NK-92 treated with Interleukin-12 subunit alpha and Interleukin-12 subunit beta, amount 100 ng/mL, for 24 hours (cell line): ENCODE results near the gene POMC.
"Not testable (repeated sequence)": the region's sequence is repeated elsewhere in the genome, so short reads cannot be mapped to it uniquely, and the experiment has no call there.

Source experiments
- DNase-seq: peaks from one replicate; lab custom pipeline; 2025; lab: John Stamatoyannopoulos, UW

Gene POMC

DNA sequence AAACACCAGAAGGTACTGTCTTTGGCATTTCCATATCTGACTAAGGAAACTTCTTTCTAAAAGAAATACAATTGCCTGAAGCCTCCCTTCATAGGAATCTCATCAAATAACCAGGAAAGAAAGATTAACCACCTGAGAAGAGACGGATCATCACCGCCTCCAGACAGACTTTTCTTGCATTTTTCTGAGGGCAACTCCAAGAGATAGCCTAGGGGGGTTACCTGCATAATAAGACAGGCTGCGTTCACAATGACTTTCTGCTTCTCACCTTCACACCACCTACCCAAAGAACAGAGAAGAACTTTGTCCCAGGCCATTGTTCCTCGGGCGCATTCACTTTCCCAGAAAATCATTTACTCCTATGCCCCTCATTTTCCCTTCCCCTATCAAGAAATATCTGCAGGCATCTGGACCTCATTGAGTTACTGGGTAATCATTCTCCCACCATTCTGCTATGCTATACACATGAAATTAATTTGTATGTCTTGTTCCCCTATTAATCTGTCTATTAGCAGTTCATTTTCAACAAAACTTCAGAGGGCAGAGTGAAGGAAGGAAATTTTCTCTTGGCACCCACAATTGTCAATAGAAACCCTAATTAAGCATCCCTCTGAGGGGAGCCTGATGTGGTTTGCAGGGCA is 8.3 kb upstream of the POMC start:
- DNase-seq = no peak

DNA sequence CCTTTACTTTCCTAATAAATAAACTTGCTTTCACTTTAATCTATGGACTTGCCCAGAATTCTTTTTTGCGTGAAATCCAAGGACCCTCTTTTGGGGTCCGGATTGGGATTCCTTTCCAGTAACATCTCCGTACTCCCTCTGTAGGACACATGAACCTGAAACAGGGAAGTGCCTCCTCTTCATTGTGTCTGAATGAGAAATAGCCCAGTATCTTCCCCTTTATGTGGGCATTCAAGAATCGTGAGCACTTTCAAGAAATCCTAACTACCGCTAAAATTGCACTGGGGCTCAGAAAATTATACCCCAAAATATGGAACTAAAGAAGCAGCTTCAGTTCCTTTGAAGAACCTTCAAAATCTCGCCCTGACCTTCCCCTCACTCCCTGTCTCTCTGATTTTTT is 7.8 kb upstream of the POMC start:
- no peak for DNase-seq

DNA sequence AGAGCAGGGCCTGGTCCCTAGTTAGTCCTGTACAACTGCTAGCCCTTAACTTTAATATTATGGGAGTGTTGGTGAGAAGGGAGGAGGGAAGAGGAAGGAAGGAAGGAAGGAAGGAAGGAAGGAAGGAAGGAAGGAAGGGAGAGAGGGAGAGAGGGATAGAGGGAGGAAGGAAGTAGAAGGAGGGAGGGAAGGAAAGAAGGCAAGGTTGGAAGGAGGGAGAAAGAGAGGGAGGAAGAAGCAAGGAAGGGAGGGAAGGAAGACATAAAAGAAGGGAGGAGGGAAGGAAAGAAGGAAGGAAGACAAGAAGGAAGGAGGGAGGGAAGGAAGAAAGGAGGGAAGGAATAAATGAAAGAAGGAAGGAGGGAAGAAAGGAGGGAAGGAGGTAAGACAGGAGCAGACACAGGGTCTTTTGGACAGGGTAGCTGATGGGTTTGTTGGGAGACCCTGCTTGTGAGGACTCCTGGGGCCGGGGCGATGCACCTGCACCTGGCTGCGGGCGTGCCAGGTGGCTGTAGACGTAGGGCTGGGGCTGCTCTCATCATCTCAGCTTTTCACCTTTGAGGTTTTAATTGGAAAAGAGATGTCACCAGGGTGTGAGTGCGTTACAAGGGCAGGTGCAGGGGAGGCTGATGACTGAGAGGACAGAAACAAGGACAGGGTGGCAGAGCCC is 5.9 kb upstream of the POMC start:
- no peak for DNase-seq

DNA sequence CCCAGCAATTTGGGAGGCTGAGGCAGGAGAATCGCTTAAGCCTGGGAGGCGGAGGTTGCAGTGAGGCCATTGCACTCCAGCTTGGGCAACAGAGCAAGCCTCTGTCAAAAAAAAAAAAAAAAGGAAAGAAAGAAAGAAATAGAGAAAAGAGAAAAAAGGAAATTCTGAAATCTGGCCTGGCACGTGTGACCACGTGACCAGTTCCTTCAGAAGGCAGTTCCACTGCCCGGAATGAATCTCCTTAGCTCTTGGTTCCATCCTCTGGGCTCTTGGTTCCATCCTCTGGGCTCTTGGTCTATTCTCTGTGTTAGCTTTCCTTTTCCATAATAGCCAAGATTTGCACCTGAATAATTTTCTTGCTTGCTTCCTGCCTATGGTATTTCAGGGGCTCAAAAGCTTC is 5.3 kb upstream of the POMC start:
- DNase-seq = no peak

DNA sequence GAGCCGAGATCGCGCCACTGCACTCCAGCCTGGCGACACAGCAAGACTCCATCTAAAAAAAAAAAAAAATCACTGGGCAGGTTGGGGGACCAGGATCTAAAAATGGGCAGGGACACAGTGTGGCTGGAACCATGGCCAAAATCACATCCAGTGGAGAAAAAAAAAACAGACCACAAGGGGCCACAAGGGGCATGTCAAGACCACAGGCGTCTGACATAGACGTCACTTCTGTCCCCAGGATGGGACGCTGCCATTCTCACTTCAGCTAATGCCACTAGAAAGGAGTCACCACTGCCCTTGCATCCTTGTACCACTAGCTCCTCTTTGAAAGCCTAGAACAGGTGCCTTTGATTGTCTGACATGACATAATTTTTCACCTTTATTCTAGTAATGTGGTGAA is 2.5 kb upstream of the POMC start:
- no peak for DNase-seq

DNA sequence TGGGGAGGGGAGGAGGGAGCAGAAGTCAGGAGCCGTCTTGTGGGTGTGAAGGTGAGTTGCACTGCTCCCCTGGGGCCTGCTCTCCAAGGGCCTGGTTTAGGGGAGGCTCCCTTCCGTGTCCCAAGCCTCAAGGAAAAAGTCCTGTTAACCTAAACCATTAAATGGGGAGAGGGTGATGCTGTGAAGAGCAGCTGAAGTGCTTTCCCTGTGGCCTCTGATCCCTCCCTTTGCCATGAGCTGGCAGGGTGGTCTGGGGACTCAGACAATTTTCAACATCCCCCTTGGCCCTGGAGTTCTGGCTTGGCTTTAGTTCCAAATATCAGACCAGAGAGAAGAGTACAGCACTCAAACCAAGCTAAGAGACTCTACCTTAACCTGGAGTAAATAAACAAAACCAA is 692 bp upstream of the POMC start:
- no peak for DNase-seq

DNA sequence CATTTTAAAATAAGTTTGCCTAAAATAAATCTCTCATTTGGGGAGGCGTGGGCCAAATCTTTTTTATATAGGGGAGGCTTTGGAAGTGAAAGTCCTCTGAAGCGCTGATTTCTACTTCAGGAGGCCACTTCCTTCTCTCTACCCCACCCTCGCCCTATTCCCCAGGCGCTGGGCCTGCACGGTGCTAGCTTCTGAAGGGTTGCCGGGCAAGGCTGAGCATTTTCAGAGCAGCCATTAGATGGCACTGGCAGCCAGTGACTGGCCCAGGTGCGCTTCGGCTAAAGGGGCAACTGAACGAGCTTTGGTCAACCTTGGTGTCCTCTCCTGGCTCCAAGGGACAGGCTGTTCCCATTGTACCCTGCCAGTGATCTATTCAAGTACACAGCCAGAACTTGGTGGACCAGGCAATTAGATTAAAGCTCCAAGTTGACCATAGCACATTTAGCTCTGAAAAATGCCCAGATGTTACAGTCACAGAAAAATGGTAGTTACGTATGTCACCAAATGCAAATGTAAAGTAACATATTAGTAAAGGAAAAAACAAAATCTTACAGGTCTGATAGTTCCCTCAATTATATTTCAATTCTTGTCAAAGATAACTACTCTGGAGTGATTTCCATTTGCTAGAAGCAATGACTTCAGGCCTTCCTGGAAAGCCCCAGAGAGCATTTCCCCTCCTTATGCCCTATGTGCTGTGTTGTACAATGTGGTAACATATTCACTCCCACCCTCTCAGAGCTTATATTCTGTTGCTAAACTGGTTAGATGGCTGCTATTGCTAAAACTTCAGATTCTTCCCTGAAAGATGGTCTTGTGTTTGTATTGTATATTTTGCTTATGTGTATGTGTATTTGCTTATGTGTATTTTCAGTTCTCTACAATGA is 2.1 kb downstream of the POMC start:
- DNase-seq = no peak

DNA sequence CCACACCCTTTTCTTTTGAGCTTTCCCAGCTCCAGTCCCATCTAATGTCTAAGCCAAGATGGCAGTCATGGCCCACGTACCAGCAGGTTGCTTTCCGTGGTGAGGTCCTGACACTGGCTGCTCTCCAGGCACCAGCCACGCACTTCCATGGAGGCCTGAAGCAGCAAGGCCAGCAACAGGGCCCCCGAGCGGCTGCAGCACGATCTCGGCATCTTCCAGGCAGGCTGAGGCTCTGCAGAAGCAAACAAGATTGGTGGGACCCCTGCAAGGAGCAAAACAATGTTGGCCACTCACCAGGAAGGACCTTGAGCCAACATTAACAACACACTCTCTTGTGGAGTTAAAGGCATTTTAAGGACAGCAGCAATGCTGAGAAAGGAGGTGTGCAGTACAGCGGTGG is 3.8 kb downstream of the POMC start:
- DNase-seq = no peak

DNA sequence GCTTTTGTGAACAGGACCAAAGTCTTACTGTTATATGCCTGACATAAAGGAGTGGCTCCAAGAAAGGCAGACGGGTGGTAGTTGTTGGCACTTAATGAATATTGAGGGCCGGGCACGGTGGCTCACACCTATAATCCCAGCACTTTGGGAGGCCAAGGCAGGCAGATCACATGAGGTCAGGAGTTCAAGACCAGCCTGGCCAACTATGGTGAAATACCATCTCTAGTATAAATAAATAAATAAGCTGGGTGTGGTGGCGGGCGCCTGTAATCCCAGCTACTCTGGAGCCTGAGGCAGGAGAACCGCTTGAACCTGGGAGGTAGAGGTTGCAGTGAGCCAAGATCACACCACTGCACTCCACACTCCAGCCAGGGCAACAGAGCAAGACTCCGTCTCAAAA is 6.3 kb downstream of the POMC start:
- DNase-seq = not testable (repeated sequence)

DNA sequence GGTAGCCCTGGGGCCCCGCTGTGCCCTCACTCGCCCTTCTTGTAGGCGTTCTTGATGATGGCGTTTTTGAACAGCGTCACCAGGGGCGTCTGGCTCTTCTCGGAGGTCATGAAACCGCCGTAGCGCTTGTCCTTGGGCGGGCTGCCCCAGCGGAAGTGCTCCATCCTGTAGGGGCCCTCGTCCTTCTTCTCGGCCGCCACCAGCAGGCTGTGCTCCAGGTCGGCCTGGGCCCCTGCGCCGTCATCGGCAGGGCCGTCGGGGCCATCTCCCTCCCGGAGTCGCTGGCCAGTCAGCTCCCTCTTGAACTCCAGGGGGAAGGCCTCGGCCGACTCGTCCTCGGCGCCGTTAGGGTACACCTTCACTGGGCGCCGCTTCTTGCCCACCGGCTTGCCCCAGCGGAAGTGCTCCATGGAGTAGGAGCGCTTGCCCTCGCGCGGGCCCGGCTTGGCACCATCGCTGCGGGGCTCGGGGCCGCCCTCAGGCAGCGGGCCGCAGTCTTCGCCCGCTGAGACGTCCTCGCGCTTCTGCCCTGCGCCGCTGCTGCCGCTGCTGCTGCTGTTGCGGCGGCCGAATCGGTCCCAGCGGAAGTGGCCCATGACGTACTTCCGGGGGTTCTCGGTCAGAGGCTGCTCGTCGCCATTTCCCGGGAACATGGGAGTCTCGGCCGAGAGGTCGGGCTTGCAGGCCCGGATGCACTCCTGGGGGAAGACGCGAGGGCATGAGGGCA is 7.2 kb downstream of the POMC start:
- DNase-seq = peak; percentile 68

DNA sequence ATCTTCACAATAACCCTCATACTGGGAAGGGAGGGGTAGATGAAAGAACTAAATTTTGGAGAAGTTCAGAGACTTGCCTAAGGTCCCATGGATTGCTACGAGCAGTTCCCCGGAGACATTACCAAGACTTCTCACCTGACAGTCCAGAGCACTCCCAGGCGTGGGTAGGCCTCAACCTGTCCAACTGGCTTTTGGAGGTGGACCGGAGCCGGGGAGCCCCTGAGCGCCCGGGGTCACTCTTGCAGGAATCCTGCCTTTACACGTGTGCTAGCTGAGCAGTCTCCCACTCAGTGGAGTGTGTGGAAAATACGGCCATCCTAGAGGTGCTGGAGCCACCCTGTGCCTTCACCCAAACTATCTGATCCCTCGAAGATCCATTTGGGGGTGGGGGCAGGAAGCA is 8.0 kb downstream of the POMC start:
- no peak for DNase-seq

DNA sequence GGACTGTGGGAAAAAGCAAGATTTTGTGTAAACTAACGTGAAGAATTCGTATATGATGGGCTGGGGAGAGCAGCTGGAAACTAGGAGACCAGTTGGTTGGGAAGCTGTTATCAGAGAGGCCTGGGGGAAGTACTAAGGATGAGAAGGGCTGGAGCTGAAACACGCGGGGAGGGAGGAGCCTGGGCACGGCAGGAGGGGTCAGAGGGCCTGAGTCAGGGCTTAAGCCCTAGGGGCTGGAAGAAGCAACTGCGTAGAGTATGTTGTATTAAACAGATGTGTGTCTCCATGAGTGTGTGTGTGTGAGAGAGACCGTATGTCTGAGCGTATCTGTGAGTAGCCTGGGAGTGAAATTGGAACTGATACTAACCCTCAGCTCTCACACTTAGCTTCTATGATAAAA is 8.4 kb downstream of the POMC start:
- peak; percentile 25 for DNase-seq

DNA sequence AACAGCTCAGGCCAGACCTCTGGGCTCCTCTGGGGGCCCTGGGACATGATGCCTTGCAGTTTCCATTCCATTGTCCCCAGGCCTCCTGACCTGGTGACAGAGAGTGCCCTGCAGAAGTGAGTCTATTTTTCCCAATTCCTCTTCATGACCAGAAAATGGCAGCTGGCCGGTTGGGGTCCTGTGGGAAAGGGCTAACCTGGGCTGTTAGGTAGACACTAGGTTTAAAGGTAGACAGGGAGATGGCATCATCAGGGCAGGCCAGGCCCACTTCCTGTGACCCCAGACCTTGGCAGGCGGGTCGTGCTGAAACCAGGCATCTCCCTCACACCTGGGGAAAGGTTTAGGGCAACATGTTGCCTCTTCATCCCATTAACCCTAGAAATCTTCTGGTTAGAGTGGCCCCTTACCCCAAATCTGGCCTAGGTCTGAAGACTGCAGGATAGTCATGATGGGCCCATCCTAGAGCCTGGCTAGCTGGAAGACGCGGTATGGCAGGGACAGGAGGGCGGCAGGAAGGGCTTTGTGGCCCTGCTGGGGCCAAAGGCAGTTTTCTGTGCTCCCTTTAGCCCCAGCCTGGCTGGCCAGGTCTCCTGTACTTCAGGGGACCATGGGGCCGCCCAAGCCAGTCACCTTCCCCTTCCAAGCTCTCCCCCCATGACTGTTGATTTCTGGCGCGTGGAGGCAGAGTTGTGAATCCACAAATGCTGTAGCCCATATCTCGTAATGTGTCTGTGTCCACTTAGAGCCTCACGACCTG is 10.1 kb downstream of the POMC start:
- DNase-seq = no peak

DNA sequence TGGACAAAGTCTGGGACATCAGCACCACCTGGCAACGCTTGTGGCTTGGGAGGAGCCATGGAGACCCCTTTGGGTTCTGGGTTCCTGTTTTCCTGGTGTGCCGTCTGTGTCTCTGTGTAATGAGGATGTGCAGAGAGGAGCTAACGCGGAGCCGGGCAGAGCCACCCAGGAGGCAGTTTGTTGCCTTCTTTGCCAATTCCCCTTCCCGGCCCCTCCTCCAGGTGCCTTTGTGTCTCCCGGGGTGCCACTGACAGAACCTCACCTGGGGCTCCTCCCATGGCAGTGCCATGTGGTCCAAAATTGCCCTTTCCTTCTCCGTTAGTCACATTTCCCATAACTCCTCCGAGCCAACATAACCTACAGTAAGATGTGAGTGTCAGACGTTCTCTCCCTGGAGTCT is 13.0 kb downstream of the POMC start:
- DNase-seq = no peak

DNA sequence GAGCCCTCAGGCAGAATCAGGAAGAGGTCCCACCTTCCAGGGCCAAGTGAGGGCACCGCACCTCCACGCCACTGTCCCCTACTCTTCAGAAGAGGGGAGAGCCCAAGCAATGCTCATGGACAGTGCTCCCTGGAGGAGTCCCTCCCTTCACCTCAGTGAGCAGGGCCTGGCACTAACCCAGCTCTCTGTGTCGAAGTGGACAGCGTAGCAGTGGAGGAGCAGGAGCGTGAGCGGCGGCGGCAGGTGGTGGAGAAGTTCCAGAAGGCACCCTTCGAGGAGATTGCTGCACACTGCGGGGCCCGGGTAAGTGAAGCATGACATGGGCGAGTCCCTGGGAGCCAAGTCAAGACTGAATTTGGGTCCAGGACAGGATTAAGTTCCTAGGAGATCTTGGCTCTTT is 16.7 kb downstream of the POMC start:
- no peak for DNase-seq

DNA sequence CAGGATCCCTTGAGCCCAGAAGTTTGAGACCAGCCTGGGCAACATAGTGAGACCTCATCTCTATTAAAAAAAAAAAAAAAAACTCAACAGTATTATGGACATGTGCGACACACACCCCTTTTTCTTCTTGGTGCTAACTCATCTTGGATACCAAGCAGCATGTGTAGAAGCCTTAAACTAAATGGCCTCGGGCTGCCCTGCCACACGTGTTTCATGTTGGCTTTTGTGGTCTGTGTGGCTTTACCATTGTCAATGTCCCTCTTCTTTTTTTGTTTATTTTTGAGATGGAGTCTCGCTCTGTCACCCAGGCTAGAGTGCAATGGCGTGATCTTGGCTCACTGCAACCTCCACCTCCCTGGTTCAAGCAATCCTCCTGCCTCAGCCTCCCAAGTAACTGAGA is 17.4 kb downstream of the POMC start:
- DNase-seq = not testable (repeated sequence)

DNA sequence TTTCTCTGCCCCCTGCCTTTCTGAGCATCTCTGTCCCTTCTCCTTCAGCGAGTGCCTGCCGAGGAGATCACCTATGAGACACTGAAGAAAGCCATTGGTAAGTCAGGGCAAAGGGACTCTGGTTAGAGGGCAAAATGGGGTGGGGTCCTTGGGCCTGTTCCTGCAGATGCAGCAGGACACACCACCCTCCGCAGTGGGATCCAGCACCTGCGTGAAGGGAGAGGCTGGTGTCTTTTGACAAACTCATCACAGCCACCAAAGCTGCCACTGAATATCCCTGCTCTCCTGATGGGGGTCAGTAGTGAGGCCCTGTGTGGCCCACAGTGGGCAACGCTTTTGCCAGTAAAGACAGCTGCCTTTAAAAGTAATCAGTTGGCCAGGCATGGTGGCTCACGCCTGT is 18.7 kb downstream of the POMC start:
- no peak for DNase-seq

DNA sequence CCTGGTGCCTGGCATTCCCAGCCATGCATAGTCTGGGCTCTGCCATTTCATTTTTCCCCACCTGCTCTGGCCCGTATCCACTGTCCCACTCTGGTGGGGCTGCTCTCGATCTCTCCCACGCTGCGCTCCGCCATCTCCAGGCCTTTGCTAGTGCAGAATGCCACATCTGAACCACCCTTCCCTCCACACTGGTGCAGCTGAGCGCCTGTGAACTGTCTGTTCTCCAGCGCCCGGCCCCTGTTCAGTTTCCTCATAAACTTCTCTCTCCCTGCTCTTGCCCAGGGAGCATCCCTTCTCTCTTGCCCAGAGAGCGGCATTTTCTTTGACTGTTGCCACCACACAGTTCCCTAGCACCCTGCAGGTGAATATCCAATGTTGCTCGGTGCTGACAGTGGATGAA is 21.5 kb downstream of the POMC start:
- DNase-seq = no peak

DNA sequence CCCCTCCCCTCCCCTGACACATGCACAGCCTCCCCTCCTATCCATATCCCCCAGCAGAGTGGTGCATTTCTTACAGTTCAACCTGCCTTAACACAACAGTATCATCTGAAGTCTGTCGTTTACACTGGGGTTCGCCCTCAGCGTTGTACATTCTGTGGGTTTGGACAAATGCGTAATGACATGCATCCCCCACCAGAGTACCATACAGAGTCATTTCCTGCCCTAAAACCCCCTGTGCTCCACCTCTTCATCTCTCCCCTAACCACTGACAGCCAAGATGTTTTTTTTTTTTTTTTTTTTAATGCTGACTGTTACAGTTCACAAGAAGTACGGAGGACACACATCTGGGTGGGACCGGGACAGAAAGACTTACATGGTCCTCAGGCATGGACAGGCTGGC is 22.6 kb downstream of the POMC start:
- no peak for DNase-seq

DNA sequence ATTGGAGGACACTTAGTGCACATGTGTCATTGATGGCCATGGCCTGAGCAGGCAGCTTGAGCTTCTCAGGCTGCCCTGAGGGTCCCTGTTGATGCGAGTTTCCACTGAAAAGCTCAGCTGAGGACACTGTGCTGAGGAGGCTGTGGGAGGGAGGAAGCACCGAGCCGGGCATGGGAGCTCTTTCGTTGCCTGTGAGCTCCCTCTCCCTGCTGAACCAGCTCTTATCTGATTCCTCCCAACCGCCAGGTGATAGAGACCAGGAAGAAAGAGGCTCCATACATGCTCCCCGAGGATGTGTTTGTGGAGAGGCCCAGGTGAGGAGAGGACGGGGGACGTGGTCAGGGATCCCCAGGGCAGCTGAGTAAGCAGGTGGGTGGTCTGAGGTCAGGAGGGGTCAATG is 27.3 kb downstream of the POMC start:
- no peak for DNase-seq

DNA sequence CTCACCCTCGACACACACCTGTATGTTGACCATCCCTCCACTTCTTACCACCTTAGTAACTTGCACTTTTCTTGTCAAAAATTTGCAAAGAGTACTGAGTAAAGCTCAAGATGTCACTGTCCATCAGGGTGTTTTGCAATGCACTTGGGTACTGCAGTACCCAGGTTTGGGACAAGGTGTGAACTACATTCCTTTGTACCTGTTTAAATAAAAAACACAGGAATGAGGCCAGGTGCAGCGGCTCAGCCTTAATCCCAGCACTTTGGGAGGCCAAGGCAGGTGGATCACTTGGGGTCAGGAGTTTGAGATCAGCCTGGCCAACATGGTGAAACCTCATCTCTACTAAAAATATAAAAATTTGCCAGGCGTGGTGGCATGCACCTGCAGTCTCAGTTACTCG is 27.8 kb downstream of the POMC start:
- DNase-seq = not testable (repeated sequence)

DNA sequence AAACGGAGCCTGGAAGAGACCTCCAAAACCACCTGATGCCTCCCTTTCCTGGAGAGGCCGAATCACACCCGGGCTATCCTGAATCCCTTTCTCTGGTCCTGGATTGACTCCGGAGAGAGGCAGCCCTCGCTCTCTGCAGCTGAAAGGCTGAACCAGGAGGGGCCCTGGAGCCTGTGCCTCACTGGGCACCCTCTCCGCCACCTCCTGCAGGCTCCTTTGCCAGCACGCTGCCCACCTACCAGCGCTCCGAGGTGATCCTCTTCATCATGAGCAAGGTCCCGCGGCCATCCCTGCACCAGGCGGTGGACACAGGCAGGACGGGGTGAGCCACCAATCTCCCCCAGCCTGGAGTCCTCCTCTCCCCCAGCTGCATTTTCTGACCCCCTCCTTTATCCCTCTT is 35.7 kb downstream of the POMC start:
- no peak for DNase-seq
